Peyer's patch (tissue), 4 donors: ENCODE measurements around the gene FUCA2. TPM values are rescaled to one million over a fixed set of nuclear protein-coding genes. Genes with fewer than 3 reads are reported as not detected.
"Not testable (repeated sequence)": the region's sequence is repeated elsewhere in the genome, so short reads cannot be mapped to it uniquely, and the experiment has no call there.

Experiments used
- DNase-seq, 3 donors: peaks; one replicate each; pipeline ENCODE4 v3.0.0-alpha.2; 2017 to 2019
- H3K27ac ChIP-seq, 4 donors: fragments of 200-600 bp; sonication (generic); one replicate each; pipeline ENCODE4 v1.5.1; 2016 to 2019
- H3K27me3 ChIP-seq, 2 donors: fragments of 200-600 bp; sonication (generic); one replicate each; pipeline ENCODE4 v1.5.1; 2019
- H3K36me3 ChIP-seq, 3 donors: fragments of 200-600 bp; sonication (generic); one replicate each; pipeline ENCODE4 v1.5.1; 2016 to 2019
- H3K4me1 ChIP-seq, 4 donors: fragments of 200-600 bp; sonication (generic); one replicate each; pipeline ENCODE4 v1.5.1; 2016 to 2019
- H3K4me3 ChIP-seq, 4 donors: fragments of 200-600 bp; sonication (generic); 1 replicate in 3 of 4; 2 replicates in 1 of 4; pipeline ENCODE4 v1.5.1; 2016 to 2019; ENCODE audit warnings: mild to moderate bottlenecking in 1 of 4
- H3K9me3 ChIP-seq, 4 donors: fragments of 200-600 bp; sonication (generic); one replicate each; pipeline ENCODE4 v1.5.1; 2016 to 2019; ENCODE audit warnings: mild to moderate bottlenecking in 1 of 4
- POLR2A ChIP-seq, 2 donors: fragments of 450-650 bp; IDR thresholded peaks; one replicate each; pipeline ENCODE4 v1.5.1; 2017; ENCODE audit warnings: antibody characterized with exemption in 2 of 2, mild to moderate bottlenecking in 2 of 2, moderate library complexity in 2 of 2
- total RNA-seq, 4 donors: library from RNA; depleted of rRNA; stranded (reverse); fragments of >200 nt; gene quantifications; one replicate each; pipeline ENCODE4 v1.1.0, GENCODE V29; 2016
- TF ChIP-seq, protein P1 (sequence below), 6 experiments: fragments of 450-650 bp in 4 of 6; fragments of 200-600 bp in 2 of 6; sonication (generic) in 1 of 6; IDR thresholded peaks; one replicate each; pipeline ENCODE4 v1.5.1; 2017 to 2019; ENCODE audit warnings: antibody characterized with exemption in 6 of 6, mild to moderate bottlenecking in 3 of 6, moderate library complexity in 1 of 6

Gene FUCA2
- total RNA-seq, 4 donors from 2014 or later, result 47.3 to 78.8 (median 54.4) TPM

- Histone ChIP-seq H3K4me3 (no peak overlapping the region), H3K27ac (no peak overlapping the region), H3K9me3 (no peaks in the 10 kb centered on the region), H3K4me1 (no peaks in the 10 kb centered on the region), H3K36me3 (peaks cover 0 to 9% (median 0%) of the 10 kb centered on the region in 3 donors), H3K27me3 (no peaks in the 10 kb centered on the region)
- no peak for DNase-seq
- TF ChIP-seq, protein P1, sequence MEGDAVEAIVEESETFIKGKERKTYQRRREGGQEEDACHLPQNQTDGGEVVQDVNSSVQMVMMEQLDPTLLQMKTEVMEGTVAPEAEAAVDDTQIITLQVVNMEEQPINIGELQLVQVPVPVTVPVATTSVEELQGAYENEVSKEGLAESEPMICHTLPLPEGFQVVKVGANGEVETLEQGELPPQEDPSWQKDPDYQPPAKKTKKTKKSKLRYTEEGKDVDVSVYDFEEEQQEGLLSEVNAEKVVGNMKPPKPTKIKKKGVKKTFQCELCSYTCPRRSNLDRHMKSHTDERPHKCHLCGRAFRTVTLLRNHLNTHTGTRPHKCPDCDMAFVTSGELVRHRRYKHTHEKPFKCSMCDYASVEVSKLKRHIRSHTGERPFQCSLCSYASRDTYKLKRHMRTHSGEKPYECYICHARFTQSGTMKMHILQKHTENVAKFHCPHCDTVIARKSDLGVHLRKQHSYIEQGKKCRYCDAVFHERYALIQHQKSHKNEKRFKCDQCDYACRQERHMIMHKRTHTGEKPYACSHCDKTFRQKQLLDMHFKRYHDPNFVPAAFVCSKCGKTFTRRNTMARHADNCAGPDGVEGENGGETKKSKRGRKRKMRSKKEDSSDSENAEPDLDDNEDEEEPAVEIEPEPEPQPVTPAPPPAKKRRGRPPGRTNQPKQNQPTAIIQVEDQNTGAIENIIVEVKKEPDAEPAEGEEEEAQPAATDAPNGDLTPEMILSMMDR (IDR thresholded peaks at IDR 0.05), result no peak
- TF ChIP-seq POLR2A (IDR thresholded peaks at IDR 0.05), result no peak
These were observed 28.9 kb downstream of the FUCA2 start for GRCh38 chr6:143482593-143482992.

- Histone ChIP-seq H3K4me1 (no peaks in the 10 kb centered on the region), H3K4me3 (no peak overlapping the region), H3K27ac (no peak overlapping the region), H3K9me3 (no peaks in the 10 kb centered on the region), H3K36me3 (peaks cover 0 to 23% (median 0%) of the 10 kb centered on the region in 3 donors), H3K27me3 (no peaks in the 10 kb centered on the region)
- no peak for TF ChIP-seq POLR2A (IDR thresholded peaks at IDR 0.05)
- TF ChIP-seq, protein P1 (IDR thresholded peaks at IDR 0.05), result no peak
- DNase-seq, result no peak
These were observed 32.9 kb downstream of the FUCA2 start for GRCh38 chr6:143478479-143479062.

- H3K9me3 ChIP-seq, result no peaks in the 10 kb centered on the region
- H3K4me1 ChIP-seq, result no peaks in the 10 kb centered on the region
- no peaks in the 10 kb centered on the region for H3K27me3 ChIP-seq
- no peak for TF ChIP-seq POLR2A (IDR thresholded peaks at IDR 0.05)
- TF ChIP-seq, protein P1 (IDR thresholded peaks at IDR 0.05), result no peak
- no peak overlapping the region for H3K4me3 ChIP-seq
- no peak overlapping the region for H3K27ac ChIP-seq
- no peak for DNase-seq
- peaks cover 0 to 38% (median 0%) of the 10 kb centered on the region in 3 donors for H3K36me3 ChIP-seq
These were observed 35.0 kb downstream of the FUCA2 start for GRCh38 chr6:143476545-143476944.

DNA sequence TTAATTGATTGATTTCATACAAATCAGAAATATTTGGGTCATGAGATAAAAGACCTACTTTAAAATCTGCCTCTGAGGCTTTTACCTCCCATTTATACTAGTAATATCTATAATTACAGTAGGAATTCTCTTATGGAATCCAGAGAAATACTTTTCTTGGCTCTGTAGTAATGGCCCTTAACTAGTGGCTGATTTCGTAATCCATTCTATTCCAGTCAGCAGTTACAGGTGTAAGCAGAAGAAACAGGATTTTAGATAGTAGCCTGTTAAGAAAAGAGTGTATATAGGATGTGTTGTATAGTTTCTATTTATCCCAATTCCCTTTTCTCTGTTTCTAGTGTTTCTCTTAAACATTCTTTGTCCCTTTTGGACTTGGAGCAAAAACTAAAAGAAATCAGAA, 39.7 kb downstream of the FUCA2 start:
- no peaks in the 10 kb centered on the region for H3K9me3 ChIP-seq
- H3K27ac ChIP-seq, result no peak overlapping the region
- peaks cover 0 to 29% (median 0%) of the 10 kb centered on the region in 3 donors for H3K36me3 ChIP-seq
- no peak for DNase-seq
- H3K4me3 ChIP-seq, result no peak overlapping the region
- TF ChIP-seq, protein P1 (IDR thresholded peaks at IDR 0.05), result no peak
- no peak for TF ChIP-seq POLR2A (IDR thresholded peaks at IDR 0.05)
- no peaks in the 10 kb centered on the region for H3K4me1 ChIP-seq
- H3K27me3 ChIP-seq, result no peaks in the 10 kb centered on the region

GRCh38 chr6:143468823-143469222, 42.7 kb downstream of the FUCA2 start:
- not testable (repeated sequence) for DNase-seq, H3K27ac ChIP-seq, H3K9me3 ChIP-seq, H3K4me1 ChIP-seq, H3K4me3 ChIP-seq, H3K27me3 ChIP-seq
- peaks cover 0 to 24% (median 0%) of the 10 kb centered on the region in 3 donors for H3K36me3 ChIP-seq

DNA sequence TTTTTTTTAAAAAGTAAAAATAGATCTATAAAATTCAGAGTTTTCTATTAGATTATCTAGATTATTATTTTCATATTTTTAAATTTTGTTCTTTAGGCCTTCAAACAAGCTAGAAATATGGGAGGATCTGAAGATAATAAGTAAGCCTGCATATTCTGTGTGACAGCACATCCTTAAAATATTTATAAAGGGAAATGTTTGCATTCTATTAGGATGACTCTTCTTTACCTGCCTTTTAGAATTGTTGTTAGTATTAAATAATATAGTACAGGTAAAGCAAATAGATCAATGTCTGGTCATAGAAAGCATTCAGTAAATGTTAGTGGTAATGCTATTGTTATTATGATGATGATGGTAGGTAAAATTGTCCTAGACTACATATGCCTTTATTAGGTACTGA, 43.5 kb downstream of the FUCA2 start:
- Histone ChIP-seq H3K4me1 (no peaks in the 10 kb centered on the region), H3K36me3 (peaks cover 0 to 20% (median 0%) of the 10 kb centered on the region in 3 donors), H3K9me3 (no peaks in the 10 kb centered on the region), H3K27ac (no peak overlapping the region), H3K4me3 (no peak overlapping the region), H3K27me3 (no peaks in the 10 kb centered on the region)
- DNase-seq, result no peak
- no peak for TF ChIP-seq POLR2A (IDR thresholded peaks at IDR 0.05)
- TF ChIP-seq, protein P1 (IDR thresholded peaks at IDR 0.05), result no peak
